RKO (cell line): Measurements from ENCODE around the gene RIMS4.
A peak's percentile ranks its signal among the peaks of the same experiment; 100 is the strongest.

Experiments
- DNase-seq: peaks from one replicate; pipeline ENCODE4 v3.0.0-alpha.2; 2016; ENCODE audit warnings: low spot score

RIMS4 gene

DNA sequence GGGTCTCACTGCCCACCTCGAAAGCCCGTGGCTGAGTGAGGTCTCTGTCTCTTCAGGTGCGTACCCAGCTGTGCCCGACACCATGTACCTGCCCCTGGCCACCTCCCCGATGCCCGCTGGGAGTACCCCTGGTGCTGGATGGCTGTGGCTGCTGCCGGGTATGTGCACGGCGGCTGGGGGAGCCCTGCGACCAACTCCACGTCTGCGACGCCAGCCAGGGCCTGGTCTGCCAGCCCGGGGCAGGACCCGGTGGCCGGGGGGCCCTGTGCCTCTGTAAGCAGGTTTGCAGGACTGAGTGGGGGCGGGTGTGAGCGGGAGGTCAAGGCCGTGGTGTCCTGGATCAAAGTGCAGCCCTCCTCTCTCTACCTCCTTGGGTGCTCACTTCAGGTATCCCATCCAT, 90.5 kb downstream of the RIMS4 start:
- DNase-seq: no peak

DNA sequence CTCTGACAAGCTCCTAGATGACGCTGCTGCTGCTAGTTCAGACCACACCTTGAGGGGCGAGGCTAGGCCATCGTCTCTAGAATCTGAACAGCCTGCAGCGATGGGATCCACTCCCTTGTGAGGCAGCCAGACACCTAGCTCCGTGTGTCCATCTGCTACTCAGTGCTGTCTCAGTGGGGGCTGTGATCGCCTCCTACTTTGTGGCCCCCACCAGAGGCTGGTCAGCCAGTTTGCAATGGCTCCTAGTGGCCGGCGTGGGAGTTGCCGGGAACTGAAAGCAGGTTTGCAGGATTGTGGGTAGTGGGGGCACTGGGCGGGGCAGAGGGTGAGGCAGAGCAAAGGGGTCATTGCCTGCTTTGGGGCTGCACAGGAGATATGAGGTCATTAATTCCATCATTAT, 92.4 kb downstream of the RIMS4 start:
- DNase-seq: no peak

DNA sequence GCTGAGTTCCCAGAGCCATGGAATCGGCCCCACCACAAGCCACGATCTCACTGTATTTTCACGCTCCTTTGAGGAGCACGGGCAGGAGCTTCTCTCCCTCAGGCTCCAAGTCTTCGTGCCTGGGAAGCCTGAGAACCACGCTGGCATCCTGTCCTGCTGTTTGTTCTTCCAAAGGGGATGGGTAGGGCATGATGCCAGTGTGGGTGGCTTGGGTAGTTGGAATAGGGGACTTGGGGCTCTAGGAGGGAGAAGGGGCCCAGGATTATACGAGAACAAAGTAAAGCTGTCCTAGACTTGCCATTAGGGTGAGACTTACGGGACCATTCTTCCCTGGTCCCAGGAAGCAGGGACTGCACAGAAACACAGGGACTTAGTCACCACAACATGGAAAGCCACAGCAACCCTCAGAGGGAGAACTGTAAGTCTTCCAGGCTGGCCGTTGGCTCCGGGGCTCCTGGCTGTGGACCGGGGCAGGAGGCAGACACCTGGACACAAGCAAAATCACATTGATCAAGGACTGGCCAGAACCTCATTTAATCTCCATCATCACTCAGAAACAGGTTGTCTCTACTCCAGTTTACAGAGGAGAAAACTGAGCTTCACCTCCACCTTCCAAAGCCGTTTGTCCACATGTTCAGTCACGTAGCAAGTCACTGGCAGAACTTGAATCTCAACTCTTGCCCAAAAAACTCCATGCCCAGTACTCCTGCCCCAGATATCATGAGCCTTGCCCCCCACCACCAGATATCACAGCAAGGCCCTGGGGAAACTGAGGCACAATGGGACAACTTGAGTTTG, 93.8 kb downstream of the RIMS4 start:
- DNase-seq: no peak

GRCh38 chr20:44715499-44716308, 94.6 kb downstream of the RIMS4 start:
- no peak for DNase-seq

DNA sequence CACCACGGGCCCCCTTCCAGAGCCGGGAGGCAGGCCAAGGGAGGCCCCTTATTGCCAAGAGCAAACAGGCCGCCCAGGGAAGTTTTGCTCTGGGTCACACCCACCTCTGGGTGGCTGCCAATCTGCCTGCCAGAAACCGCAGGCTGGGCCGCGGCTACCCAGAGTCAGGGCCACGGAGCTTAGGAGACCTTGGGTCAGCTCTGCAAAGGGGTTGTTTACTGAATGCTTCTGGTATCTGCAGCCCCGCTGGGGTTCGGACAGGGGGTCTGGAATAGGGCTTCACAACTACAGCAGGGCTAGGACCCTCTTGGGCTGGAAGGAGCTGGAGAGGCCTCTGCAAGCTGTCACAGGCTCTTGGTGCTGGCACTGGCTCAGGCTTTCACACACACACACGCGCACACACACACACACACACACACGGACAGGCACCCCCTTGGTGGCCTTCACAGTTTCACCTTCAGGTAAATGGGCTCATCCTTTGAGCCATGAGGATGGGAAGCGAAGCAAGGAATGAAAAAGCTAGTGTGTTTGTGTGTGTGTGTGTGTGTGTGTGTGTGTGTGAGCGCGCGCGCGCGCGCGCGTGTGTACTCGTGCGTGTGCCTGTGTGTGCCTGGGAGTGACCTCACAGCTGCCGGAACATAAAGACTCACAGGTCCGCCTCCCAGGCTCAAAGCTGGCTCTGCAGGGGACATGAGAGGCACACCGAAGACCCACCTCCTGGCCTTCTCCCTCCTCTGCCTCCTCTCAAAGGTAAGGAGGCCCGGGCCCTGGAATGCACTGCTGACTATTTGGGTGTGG, 95.4 kb downstream of the RIMS4 start, which contains the start of gene CCN5:
TSS of gene CCN5 (plus strand) at position 669 of the 798 bp plus-strand sequence. CDS start at position 691, 22 bp downstream.
- DNase-seq: no peak

DNA sequence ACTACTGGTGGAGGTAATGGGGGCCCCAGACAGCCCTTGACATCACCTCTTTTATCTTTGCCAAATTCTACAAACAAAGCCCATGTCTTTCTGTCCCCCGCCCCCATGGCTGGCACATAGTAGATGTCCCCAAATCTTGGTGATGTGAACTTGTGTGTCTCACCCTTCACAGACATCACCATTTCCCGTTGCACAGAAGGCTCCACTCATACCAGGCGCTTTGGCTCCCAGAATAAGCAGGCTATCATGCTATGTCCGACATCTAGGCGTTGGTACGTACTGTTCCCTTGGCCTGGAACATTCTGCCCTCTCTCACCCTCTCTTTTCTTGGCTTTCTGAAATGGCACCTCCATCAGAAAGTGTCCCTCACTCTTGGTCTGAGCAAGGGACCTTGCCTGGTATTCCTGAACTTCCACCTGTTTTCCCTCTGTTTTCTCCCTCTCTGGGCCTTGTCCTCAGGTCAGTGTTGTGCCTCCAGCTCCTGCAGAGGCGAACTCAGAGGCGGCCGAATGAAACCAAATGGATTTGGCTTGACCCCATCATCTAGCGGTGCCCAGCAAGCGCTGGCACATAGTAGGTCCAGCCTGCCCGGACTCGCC, 96.1 kb downstream of the RIMS4 start:
- no peak for DNase-seq

- no peak for DNase-seq
Observed at GRCh38 chr20:44711237-44711636, 99.1 kb downstream of the RIMS4 start.

- no peak for DNase-seq
Observed at GRCh38 chr20:44709797-44710196, 100.5 kb downstream of the RIMS4 start.

DNA sequence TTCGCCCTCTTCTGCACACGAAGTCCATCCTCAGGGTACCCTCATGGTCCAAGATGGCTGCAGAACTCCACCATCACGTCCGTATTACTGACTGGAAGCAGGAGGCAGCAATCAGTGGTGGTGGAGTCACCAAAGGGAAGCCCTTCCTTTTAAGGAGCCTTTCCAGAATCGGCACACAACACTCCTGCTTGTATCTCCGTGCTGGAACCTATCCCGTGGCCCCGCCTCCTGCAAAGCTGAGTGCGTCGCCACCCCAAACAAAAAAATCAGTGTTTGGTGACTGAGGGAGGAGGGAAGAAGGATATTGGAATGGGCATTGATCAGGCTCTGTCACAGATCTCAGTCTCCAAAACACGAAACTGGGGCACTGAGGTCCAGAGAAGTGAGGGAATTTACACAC, 101.0 kb downstream of the RIMS4 start:
- no peak for DNase-seq

GRCh38 chr20:44707018-44707579, 103.2 kb downstream of the RIMS4 start:
- DNase-seq: no peak

- DNase-seq: no peak
Observed at GRCh38 chr20:44706301-44707017, 103.9 kb downstream of the RIMS4 start.

- no peak for DNase-seq
Observed at GRCh38 chr20:44705364-44706094, 104.8 kb downstream of the RIMS4 start.

- DNase-seq: peak; percentile 47
Observed at GRCh38 chr20:44704551-44704971, 105.8 kb downstream of the RIMS4 start.

GRCh38 chr20:44703956-44704488, 106.3 kb downstream of the RIMS4 start:
- DNase-seq: no peak

DNA sequence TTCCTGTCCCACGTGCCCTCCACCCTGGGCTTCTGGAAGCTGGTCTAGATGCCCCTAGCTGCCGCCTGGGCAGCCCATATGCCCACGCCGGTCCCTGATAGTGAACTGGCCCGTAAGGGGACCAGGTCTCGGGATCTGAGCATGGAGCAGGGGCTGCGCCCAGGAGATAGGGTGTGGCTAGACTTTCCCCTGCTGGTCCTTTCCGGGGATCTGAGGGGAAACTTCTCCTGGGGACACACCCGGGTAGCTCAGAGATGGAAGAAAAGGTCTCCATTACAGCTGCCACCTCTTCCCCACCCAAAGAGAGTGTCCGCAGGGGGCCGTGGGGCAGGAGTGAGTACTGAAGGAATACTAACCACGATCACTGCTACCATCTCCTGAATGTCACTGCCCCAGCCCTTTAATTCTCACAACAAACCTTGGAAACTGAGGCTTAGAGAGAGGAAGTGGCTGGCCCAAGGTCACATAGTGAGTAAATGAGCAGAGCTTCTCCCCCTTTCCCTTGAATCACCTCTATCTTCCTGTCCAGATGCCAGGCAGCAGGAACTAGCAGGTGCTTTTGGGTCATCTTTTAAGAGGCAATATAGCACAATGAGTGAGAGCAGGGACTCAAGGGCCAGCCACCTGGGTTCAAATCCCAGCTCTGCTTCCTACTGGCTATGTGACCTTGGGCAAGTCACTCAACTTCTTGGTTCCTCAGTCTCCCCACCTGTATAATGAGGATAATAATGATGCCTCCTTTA, 107.0 kb downstream of the RIMS4 start:
- no peak for DNase-seq

GRCh38 chr20:44702776-44703175, 107.6 kb downstream of the RIMS4 start:
- DNase-seq: no peak

GRCh38 chr20:44701858-44702256, 108.5 kb downstream of the RIMS4 start:
- DNase-seq: no peak
